ENCODE results near the gene ACAP3. TPM values are rescaled to one million over a fixed set of nuclear protein-coding genes. Genes with fewer than 3 reads are reported as not detected.
A peak's percentile ranks its signal among the peaks of the same experiment; 100 is the strongest.

ACAP3 gene
- total and polyA plus RNA-seq, 4 donors, result 2.7 to 24.8 (median 15.0) TPM

DNA sequence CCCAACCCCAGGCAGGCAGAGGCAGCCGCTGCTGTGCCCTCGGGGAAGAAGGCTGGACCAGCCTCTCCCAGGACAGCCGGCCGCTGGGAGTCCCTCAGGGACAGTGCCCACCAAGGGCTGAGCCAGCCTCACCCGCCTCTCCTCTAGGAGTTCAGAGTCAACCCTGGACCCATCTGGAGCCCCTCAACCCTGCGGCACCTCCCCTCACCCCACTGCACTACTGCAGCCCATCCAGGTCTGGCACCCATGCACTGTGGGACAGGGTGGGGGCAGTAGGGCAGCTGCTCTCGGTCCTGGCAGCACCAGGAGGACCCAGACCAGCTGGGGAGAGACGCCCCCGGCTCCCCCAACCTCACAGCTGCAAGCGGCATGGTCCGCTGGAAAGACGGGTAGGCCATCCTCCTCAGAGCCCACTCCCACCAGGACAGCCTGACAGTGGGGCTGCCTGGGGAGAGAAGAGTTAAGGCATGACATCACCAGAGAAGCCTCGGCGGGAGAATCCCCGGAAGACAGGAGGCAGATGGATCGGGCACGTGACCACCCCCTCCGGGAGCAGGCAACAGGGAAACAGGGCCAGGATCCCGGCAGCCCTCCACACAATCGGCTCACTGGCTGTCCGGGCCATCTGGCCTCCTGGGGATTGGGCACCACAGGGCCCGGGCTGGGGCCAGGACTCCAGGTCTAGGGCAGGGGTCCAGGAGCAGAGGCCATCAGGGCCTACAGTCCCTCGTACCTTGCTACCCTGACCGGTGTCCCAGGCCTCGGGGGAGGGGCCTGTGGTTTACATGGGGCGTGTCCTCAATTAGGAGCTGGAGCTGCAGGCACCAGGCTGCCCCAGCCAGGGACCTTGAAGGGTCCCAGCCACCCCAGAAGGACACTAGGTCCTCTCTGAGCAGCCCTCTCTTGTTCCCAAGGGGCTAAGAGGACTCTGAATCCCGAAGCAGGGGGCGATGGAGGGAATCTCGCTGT, 3.1 kb downstream of the ACAP3 start:
- H3K4me1 ChIP-seq (ENCODE audit: control insufficient read depth in 4 of 4, insufficient read depth in 4 of 4, low read length in 3 of 4), result peaks cover 16 to 39% (median 33%) of the 10 kb centered on the region in 4 donors
- TF ChIP-seq FOXA1 (IDR thresholded peaks at IDR 0.05) (no peak), GABPA (IDR thresholded peaks at IDR 0.05 in 1 of 2, conservative IDR thresholded peaks at IDR 0.05 in 1 of 2) (peak in 1 of 2 donors; percentile 18)
- no peaks in the 10 kb centered on the region for H3K27me3 ChIP-seq (ENCODE audit: control insufficient read depth in 4 of 4, insufficient read depth in 4 of 4, low read length in 3 of 4)
- H3K36me3 ChIP-seq (ENCODE audit: control insufficient read depth in 4 of 4, insufficient read depth in 3 of 4, low read depth in 1 of 4, low read length in 3 of 4), result no peaks in the 10 kb centered on the region
- 44% methylated on average over 29 of the region's 29 CpGs for WGBS
- peak overlapping the region in 1 of 2 donors; percentile 25 for H3K9ac ChIP-seq (ENCODE audit: low read depth in 1 of 2, low read length in 2 of 2)
- H3K9me3 ChIP-seq (ENCODE audit: control insufficient read depth in 4 of 4, low read length in 3 of 4), result no peaks in the 10 kb centered on the region
- peak; percentile 51 for DNase-seq (ENCODE audit: low spot score)
- peak overlapping the region; percentile 37 to 40 for H3K27ac ChIP-seq (ENCODE audit: low read depth in 1 of 2, low read length in 2 of 2)
- H3K4me3 ChIP-seq (ENCODE audit: low read depth in 1 of 3, low read length in 3 of 3), result no peak overlapping the region

DNA sequence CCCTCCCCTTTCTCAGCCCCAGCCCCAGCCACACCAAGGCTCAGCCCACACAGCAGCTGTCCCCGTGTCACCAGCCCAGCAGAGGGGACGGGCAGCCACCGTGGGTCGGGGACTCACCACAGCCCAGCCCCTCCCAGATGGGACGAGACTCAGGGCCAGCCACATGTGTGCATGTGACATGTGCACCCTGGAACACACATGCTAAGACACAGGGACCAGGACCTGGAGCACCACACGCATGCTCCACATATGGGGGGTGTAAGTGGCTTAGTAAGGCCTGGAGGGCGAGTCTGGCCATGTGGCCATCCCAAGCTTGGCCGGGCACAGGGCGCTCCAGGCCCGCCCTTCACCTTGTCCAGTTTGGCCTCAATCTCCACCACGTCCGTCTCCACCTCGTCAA, 4.0 kb downstream of the ACAP3 start:
- peaks cover 11 to 32% (median 28%) of the 10 kb centered on the region in 4 donors for H3K4me1 ChIP-seq (ENCODE audit: control insufficient read depth in 4 of 4, insufficient read depth in 4 of 4, low read length in 3 of 4)
- TF ChIP-seq GABPA (IDR thresholded peaks at IDR 0.05 in 1 of 2, conservative IDR thresholded peaks at IDR 0.05 in 1 of 2), result no peak
- TF ChIP-seq FOXA1 (IDR thresholded peaks at IDR 0.05), result no peak
- H3K4me3 ChIP-seq (ENCODE audit: low read depth in 1 of 3, low read length in 3 of 3), result no peak overlapping the region
- no peaks in the 10 kb centered on the region for H3K27me3 ChIP-seq (ENCODE audit: control insufficient read depth in 4 of 4, insufficient read depth in 4 of 4, low read length in 3 of 4)
- H3K36me3 ChIP-seq (ENCODE audit: control insufficient read depth in 4 of 4, insufficient read depth in 3 of 4, low read depth in 1 of 4, low read length in 3 of 4), result peaks cover 0 to under 1% (median 0%) of the 10 kb centered on the region in 4 donors
- no peaks in the 10 kb centered on the region for H3K9me3 ChIP-seq (ENCODE audit: control insufficient read depth in 4 of 4, low read length in 3 of 4)
- H3K9ac ChIP-seq (ENCODE audit: low read depth in 1 of 2, low read length in 2 of 2), result no peak overlapping the region
- DNase-seq (ENCODE audit: low spot score), result no peak
- 86% methylated on average over 13 of the region's 13 CpGs for WGBS
- no peak overlapping the region for H3K27ac ChIP-seq (ENCODE audit: low read depth in 1 of 2, low read length in 2 of 2)

DNA sequence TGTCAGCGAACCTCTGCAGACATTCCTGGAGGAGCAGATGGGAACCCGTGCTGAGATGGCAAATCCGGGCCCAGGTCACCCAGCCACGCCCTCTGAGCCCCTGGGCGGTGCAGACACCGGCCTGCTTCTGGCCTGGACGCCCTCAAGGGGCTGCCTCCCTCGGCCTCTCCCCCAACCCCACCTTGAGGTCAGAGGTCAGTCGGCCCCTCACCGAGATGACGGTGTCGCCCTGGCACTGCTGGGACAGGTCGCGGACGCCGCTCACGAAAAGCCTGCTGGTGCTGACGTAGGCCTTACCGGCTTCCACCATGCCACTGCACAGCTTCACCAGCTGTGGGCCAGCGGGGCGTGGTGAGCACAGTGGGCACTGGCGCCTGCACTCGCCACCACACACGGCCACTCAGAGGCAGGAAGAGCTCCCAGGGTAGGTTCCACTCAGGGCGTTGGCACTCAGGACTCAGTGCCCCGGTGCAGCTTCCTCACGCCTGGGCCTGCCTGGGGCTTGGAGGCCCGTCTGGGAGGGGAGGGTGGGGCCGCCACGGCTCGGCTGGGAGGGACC, 4.7 kb downstream of the ACAP3 start:
- no peak overlapping the region for H3K27ac ChIP-seq (ENCODE audit: low read depth in 1 of 2, low read length in 2 of 2)
- peaks cover 0 to 3% (median 0%) of the 10 kb centered on the region in 4 donors for H3K36me3 ChIP-seq (ENCODE audit: control insufficient read depth in 4 of 4, insufficient read depth in 3 of 4, low read depth in 1 of 4, low read length in 3 of 4)
- peaks cover 11 to 32% (median 27%) of the 10 kb centered on the region in 4 donors for H3K4me1 ChIP-seq (ENCODE audit: control insufficient read depth in 4 of 4, insufficient read depth in 4 of 4, low read length in 3 of 4)
- no peaks in the 10 kb centered on the region for H3K9me3 ChIP-seq (ENCODE audit: control insufficient read depth in 4 of 4, low read length in 3 of 4)
- no peak for TF ChIP-seq GABPA (IDR thresholded peaks at IDR 0.05 in 1 of 2, conservative IDR thresholded peaks at IDR 0.05 in 1 of 2)
- TF ChIP-seq TAF1 (conservative IDR thresholded peaks at IDR 0.05), result no peak
- TF ChIP-seq RXRA (IDR thresholded peaks at IDR 0.05), result no peak
- no peak for TF ChIP-seq FOXA1 (IDR thresholded peaks at IDR 0.05)
- no peak for TF ChIP-seq MAX (IDR thresholded peaks at IDR 0.05)
- TF ChIP-seq EGR1 (IDR thresholded peaks at IDR 0.05; ENCODE audit: low read depth in 2 of 2), result no peak
- TF ChIP-seq RAD21 (IDR thresholded peaks at IDR 0.05), result no peak
- TF ChIP-seq JUND (IDR thresholded peaks at IDR 0.05), result no peak
- TF ChIP-seq HNF4G (IDR thresholded peaks at IDR 0.05), result no peak
- TF ChIP-seq CTCF (IDR thresholded peaks at IDR 0.05; ENCODE audit: low read depth, low read length, missing input control), result no peak
- TF ChIP-seq SP1 (IDR thresholded peaks at IDR 0.05), result no peak
- no peak for TF ChIP-seq FOXA2 (IDR thresholded peaks at IDR 0.05)
- no peak for TF ChIP-seq REST (IDR thresholded peaks at IDR 0.05)
- TF ChIP-seq HNF4A (conservative IDR thresholded peaks at IDR 0.05), result no peak
- no peak for TF ChIP-seq ATF3 (IDR thresholded peaks at IDR 0.05)
- no peak for DNase-seq (ENCODE audit: low spot score)
- H3K9ac ChIP-seq (ENCODE audit: low read depth in 1 of 2, low read length in 2 of 2), result no peak overlapping the region
- 92% methylated on average over 31 of the region's 31 CpGs for WGBS
- no peaks in the 10 kb centered on the region for H3K27me3 ChIP-seq (ENCODE audit: control insufficient read depth in 4 of 4, insufficient read depth in 4 of 4, low read length in 3 of 4)
- H3K4me3 ChIP-seq (ENCODE audit: low read depth in 1 of 3, low read length in 3 of 3), result no peak overlapping the region

Measured in liver (tissue), 9 donors.